Measurements from ENCODE around the gene NEXMIF. TPM values are rescaled to one million over a fixed set of nuclear protein-coding genes. Genes with fewer than 3 reads are reported as not detected.

Gene NEXMIF
- polyA plus RNA-seq, 1 donor (not counting 4 experiments of a cell fraction or from before 2014, with no cell fraction given): under 0.01 TPM

- dilution Hi-C loops (cut with MboI; ENCODE audit: extremely low pct_ligation_motif_present, low sequenced_read_pairs): no loop called here
- no peaks in the 10 kb centered on the region for H3K27me3 ChIP-seq (ENCODE audit: control insufficient read depth, extremely low read depth, insufficient read depth, low read length)
- no peaks in the 10 kb centered on the region for H3K4me1 ChIP-seq (ENCODE audit: control insufficient read depth, extremely low read depth, insufficient read depth, low read length)
- no peaks in the 10 kb centered on the region for H4K20me1 ChIP-seq (ENCODE audit: control insufficient read depth, extremely low read depth, insufficient read depth, low read length)
- no peak overlapping the region for H3K27ac ChIP-seq (ENCODE audit: control insufficient read depth, insufficient read depth, low read length)
- no peak for DNase-seq (ENCODE audit: low read depth, low spot score)
- no peak overlapping the region for H2AFZ ChIP-seq (ENCODE audit: control insufficient read depth, low read length)
- no peaks in the 10 kb centered on the region for H3K79me2 ChIP-seq (ENCODE audit: control insufficient read depth, insufficient read depth, low read length)
- H3K36me3 ChIP-seq (ENCODE audit: control insufficient read depth in 2 of 2, extremely low read depth in 1 of 2, insufficient read depth in 2 of 2, low read length in 2 of 2): no peaks in the 10 kb centered on the region
- H3K9me1 ChIP-seq (ENCODE audit: control insufficient read depth, extremely low read depth, insufficient read depth, low read length): no peaks in the 10 kb centered on the region
- no peaks in the 10 kb centered on the region for H3K9me3 ChIP-seq (ENCODE audit: control insufficient read depth, low read depth, low read length)
- no peak overlapping the region for H3K4me3 ChIP-seq (ENCODE audit: control insufficient read depth in 2 of 3, extremely low read depth in 1 of 3, insufficient read depth in 2 of 3, low read depth in 1 of 3, low read length in 3 of 3)
- H3K4me2 ChIP-seq (ENCODE audit: control insufficient read depth, extremely low read depth, insufficient read depth, low read depth, low read length): no peak overlapping the region
- no peak overlapping the region for H3K9ac ChIP-seq (ENCODE audit: control insufficient read depth, extremely low read depth, insufficient read depth, low read length)
- no peak for FAIRE-seq
- TF ChIP-seq CTCF (optimal IDR thresholded peaks at IDR 0.05 in 1 of 3, IDR thresholded peaks at IDR 0.05 in 1 of 3, conservative IDR thresholded peaks at IDR 0.05 in 1 of 3; ENCODE audit: extremely low read depth in 1 of 3, insufficient read depth in 2 of 3, low read length in 3 of 3) (no peak), EZH2 (IDR thresholded peaks at IDR 0.05; ENCODE audit: low read length) (no peak)
Observed at GRCh38 chrX:74911494-74911893, 13.8 kb downstream of the NEXMIF start.

GRCh38 chrX:74906417-74906816 lies 18.8 kb downstream of the NEXMIF start:
- no peak for DNase-seq (ENCODE audit: low read depth, low spot score)
- Histone ChIP-seq H2AFZ (ENCODE audit: control insufficient read depth, low read length) (no peak overlapping the region), H3K79me2 (ENCODE audit: control insufficient read depth, insufficient read depth, low read length) (no peaks in the 10 kb centered on the region), H3K27me3 (ENCODE audit: control insufficient read depth, extremely low read depth, insufficient read depth, low read length) (no peaks in the 10 kb centered on the region), H4K20me1 (ENCODE audit: control insufficient read depth, extremely low read depth, insufficient read depth, low read length) (no peaks in the 10 kb centered on the region), H3K4me1 (ENCODE audit: control insufficient read depth, extremely low read depth, insufficient read depth, low read length) (no peaks in the 10 kb centered on the region), H3K4me2 (ENCODE audit: control insufficient read depth, extremely low read depth, insufficient read depth, low read depth, low read length) (no peak overlapping the region), H3K9me3 (ENCODE audit: control insufficient read depth, low read depth, low read length) (no peaks in the 10 kb centered on the region), H3K9me1 (ENCODE audit: control insufficient read depth, extremely low read depth, insufficient read depth, low read length) (no peaks in the 10 kb centered on the region), H3K9ac (ENCODE audit: control insufficient read depth, extremely low read depth, insufficient read depth, low read length) (no peak overlapping the region), H3K36me3 (ENCODE audit: control insufficient read depth in 2 of 2, extremely low read depth in 1 of 2, insufficient read depth in 2 of 2, low read length in 2 of 2) (no peaks in the 10 kb centered on the region), H3K4me3 (ENCODE audit: control insufficient read depth in 2 of 3, extremely low read depth in 1 of 3, insufficient read depth in 2 of 3, low read depth in 1 of 3, low read length in 3 of 3) (no peak overlapping the region), H3K27ac (ENCODE audit: control insufficient read depth, insufficient read depth, low read length) (no peak overlapping the region)
- no peak for FAIRE-seq
- dilution Hi-C loops (cut with MboI; ENCODE audit: extremely low pct_ligation_motif_present, low sequenced_read_pairs): no loop called here
- TF ChIP-seq EZH2 (IDR thresholded peaks at IDR 0.05; ENCODE audit: low read length): no peak
- TF ChIP-seq CTCF (optimal IDR thresholded peaks at IDR 0.05 in 1 of 3, IDR thresholded peaks at IDR 0.05 in 1 of 3, conservative IDR thresholded peaks at IDR 0.05 in 1 of 3; ENCODE audit: extremely low read depth in 1 of 3, insufficient read depth in 2 of 3, low read length in 3 of 3): no peak
